ENCODE measurements around the gene DOP1A.

DNA sequence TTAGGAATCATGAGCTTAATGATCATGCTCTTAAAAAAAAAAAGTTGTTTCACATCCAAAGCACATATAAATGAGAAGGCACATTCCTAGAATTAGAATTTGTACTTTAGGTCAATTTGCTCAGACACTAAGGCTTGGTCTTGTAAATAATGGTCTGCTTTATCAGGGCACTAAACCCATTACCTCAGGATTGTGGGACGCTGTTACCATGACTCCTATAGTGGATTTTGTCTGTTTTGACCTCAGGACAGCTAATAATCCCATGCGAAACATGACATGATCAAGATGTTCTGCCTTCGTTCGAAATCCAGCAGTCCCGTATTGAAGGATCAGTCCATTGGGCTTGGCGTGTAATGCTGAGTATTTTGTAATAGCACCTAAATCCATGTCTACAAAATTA is 123.2 kb downstream of the DOP1A start:
- TF ChIP-seq, protein P1, sequence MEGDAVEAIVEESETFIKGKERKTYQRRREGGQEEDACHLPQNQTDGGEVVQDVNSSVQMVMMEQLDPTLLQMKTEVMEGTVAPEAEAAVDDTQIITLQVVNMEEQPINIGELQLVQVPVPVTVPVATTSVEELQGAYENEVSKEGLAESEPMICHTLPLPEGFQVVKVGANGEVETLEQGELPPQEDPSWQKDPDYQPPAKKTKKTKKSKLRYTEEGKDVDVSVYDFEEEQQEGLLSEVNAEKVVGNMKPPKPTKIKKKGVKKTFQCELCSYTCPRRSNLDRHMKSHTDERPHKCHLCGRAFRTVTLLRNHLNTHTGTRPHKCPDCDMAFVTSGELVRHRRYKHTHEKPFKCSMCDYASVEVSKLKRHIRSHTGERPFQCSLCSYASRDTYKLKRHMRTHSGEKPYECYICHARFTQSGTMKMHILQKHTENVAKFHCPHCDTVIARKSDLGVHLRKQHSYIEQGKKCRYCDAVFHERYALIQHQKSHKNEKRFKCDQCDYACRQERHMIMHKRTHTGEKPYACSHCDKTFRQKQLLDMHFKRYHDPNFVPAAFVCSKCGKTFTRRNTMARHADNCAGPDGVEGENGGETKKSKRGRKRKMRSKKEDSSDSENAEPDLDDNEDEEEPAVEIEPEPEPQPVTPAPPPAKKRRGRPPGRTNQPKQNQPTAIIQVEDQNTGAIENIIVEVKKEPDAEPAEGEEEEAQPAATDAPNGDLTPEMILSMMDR (IDR thresholded peaks at IDR 0.05), result no peak
- TF ChIP-seq POLR2AphosphoS5 (IDR thresholded peaks at IDR 0.05), result no peak
